HCT116 (cell line): ENCODE measurements around the gene TMEM252. TPM values are rescaled to one million over a fixed set of nuclear protein-coding genes. Genes with fewer than 3 reads are reported as not detected.

ENCODE experiments used
- ATAC-seq: fragments of 200-7000 bp; cut with Tn5 transposase; 2 replicates; pipeline ENCODE4 v1.9.1; 2020; ENCODE audit warnings: mild to moderate bottlenecking, moderate library complexity
- BruUV-seq: library from RNA; stranded (reverse); fragments of 400-500 nt; replicated peaks from 2 replicates; lab custom pipeline; 2021; lab: Mats Ljungman, UMichigan
- CTCF ChIA-PET: fragments of 300-600 bp; sonication (Branson Sonifier 250); formaldehyde crosslinking; loops from one replicate; lab custom pipeline; 2021; ENCODE audit warnings: antibody characterized with exemption; lab: Charles Lee
- POLR2A ChIA-PET: fragments of 300-600, 350-600 bp; sonication (Branson Sonifier 250); formaldehyde crosslinking; loops from one replicate; lab custom pipeline; 2021; ENCODE audit warnings: antibody characterized with exemption; lab: Charles Lee
- RAD21 ChIA-PET, 2 experiments: fragments of 300-600 bp; sonication (Branson Sonifier 250); formaldehyde crosslinking; loops; one replicate each; lab custom pipeline; 2023; ENCODE audit warnings: low total read pairs in 2 of 2; ENCODE audit not compliant: uncharacterized antibody in 2 of 2, unreplicated experiment in 2 of 2, low non-redundant PET in 1 of 2; lab: Charles Lee
- DNase-seq: peaks from one replicate; pipeline ENCODE4 v3.0.0-alpha.2; 2010; ENCODE audit warnings: low read depth, low spot score
- H2AFZ ChIP-seq: fragments of 200-600 bp; shearing (Covaris generic), sonication (generic); 2 replicates; pipeline ENCODE4 v1.6.1; 2017; ENCODE audit warnings: low read depth, mixed run types, mixed read lengths, antibody characterized with exemption, low read length; ENCODE audit not compliant: poor library complexity, severe bottlenecking
- H3K27ac ChIP-seq: 2 replicates; pipeline ENCODE4 v1.5.1; 2012; ENCODE audit warnings: low read depth, low read length
- H3K27me3 ChIP-seq: fragments of 200-600 bp; sonication (generic); 2 replicates; pipeline ENCODE4 v1.6.1; 2016; ENCODE audit warnings: mixed run types, low read length, mixed read lengths; ENCODE audit not compliant: insufficient read depth
- H3K36me3 ChIP-seq, 2 experiments: fragments of 200-500 bp in 1 of 2; fragments of 200-600 bp in 1 of 2; sonication (Bioruptor generic) in 1 of 2; sonication (generic) in 1 of 2; 2 replicates each; pipeline versions ENCODE4 v1.5.1 to v1.6.1; 2014 to 2016; ENCODE audit warnings: low read length in 2 of 2, inconsistent platforms in 1 of 2, mixed read lengths in 1 of 2, mixed run types in 1 of 2; ENCODE audit not compliant: insufficient read depth in 2 of 2, control insufficient read depth in 1 of 2
- H3K4me1 ChIP-seq, 2 experiments: fragments of 200-600 bp in 1 of 2; sonication (generic) in 1 of 2; 2 replicates each; pipeline versions ENCODE4 v1.5.1 to v1.6.1; 2012 to 2017; ENCODE audit warnings: low read length in 2 of 2, inconsistent platforms in 1 of 2, mild to moderate bottlenecking in 1 of 2, mixed read lengths in 1 of 2, mixed run types in 1 of 2, moderate library complexity in 1 of 2; ENCODE audit not compliant: insufficient read depth in 2 of 2, control insufficient read depth in 1 of 2
- H3K4me2 ChIP-seq: fragments of 200-600 bp; sonication (generic); 2 replicates; pipeline ENCODE4 v1.6.1; 2017; ENCODE audit warnings: mixed run types, low read length, mixed read lengths
- H3K4me3 ChIP-seq, 2 experiments: fragments of 200-600 bp in 1 of 2; sonication (generic) in 1 of 2; replicated peaks in 1 of 2; 2 replicates each; pipeline ENCODE4 v1.5.1; 2011 to 2016; ENCODE audit warnings: low read length in 2 of 2, control low read depth in 1 of 2, low read depth in 1 of 2, mild to moderate bottlenecking in 1 of 2, mixed read lengths in 1 of 2, mixed run types in 1 of 2
- H3K79me2 ChIP-seq: fragments of 200-600 bp; sonication (generic); 2 replicates; pipeline ENCODE4 v1.6.1; 2017; ENCODE audit warnings: mild to moderate bottlenecking, mixed run types, low read length, moderate library complexity, mixed read lengths; ENCODE audit not compliant: insufficient read depth
- H3K9ac ChIP-seq: fragments of 200-600 bp; sonication (generic); 2 replicates; pipeline ENCODE4 v1.6.1; 2016; ENCODE audit warnings: low read length, mixed read lengths
- H3K9me2 ChIP-seq: fragments of 200-600 bp; sonication (generic), shearing (Covaris generic); 2 replicates; pipeline ENCODE4 v1.6.1; 2017; ENCODE audit warnings: mixed run types, mild to moderate bottlenecking, moderate library complexity; ENCODE audit not compliant: insufficient read depth
- H3K9me3 ChIP-seq, 2 experiments: fragments of 200-500 bp in 1 of 2; fragments of 200-600 bp in 1 of 2; sonication (Bioruptor generic) in 1 of 2; sonication (generic) in 1 of 2; 2 replicates each; pipeline ENCODE4 v1.6.1; 2014 to 2017; ENCODE audit warnings: low read length in 2 of 2, mixed read lengths in 2 of 2, inconsistent platforms in 1 of 2, low read depth in 1 of 2, mild to moderate bottlenecking in 1 of 2, mixed run types in 1 of 2, moderate library complexity in 1 of 2; ENCODE audit not compliant: control insufficient read depth in 1 of 2, insufficient read depth in 1 of 2
- H4K20me1 ChIP-seq: fragments of 200-600 bp; sonication (generic), shearing (Covaris generic); 2 replicates; pipeline ENCODE4 v1.6.1; 2017; ENCODE audit warnings: mixed run types, mild to moderate bottlenecking, moderate library complexity; ENCODE audit not compliant: insufficient read depth
- ATF3 ChIP-seq: IDR thresholded peaks from 2 replicates; pipeline ENCODE4 v1.6.1; 2012
- CEBPB ChIP-seq: IDR thresholded peaks from 2 replicates; pipeline ENCODE4 v1.6.1; 2012; ENCODE audit warnings: low read depth
- FOSL1 ChIP-seq: IDR thresholded peaks from 2 replicates; pipeline ENCODE4 v1.6.1; 2012; ENCODE audit warnings: low read depth
- POLR2A ChIP-seq: IDR thresholded peaks from 2 replicates; pipeline ENCODE4 v1.7.0; 2011; ENCODE audit warnings: borderline replicate concordance; ENCODE audit not compliant: insufficient read depth, insufficient read length; ENCODE audit errors: extremely low read depth
- TCF7L2 ChIP-seq: IDR thresholded peaks from 2 replicates; pipeline ENCODE4 v1.7.0; 2011; ENCODE audit warnings: borderline replicate concordance, inconsistent platforms; ENCODE audit not compliant: insufficient read depth, insufficient read length; ENCODE audit errors: extremely low read depth
- ZFX ChIP-seq: fragments of 450-650 bp; IDR thresholded peaks from 2 replicates; pipeline ENCODE4 v1.6.1; 2017
- intact Hi-C: fragments of 100-400 bp; cut with micrococcal nuclease; formaldehyde crosslinking; loops from 2 replicates; pipeline ENCODE4 v1.10.0; 2022
- total RNA-seq: library from RNA; stranded (reverse); gene quantifications from one replicate; pipeline ENCODE4 v1.2.1, GENCODE V29; 2021; ENCODE audit not compliant: unreplicated experiment
- TF ChIP-seq, protein P1 (sequence below), 3 experiments: fragments of 200-600 bp in 1 of 3; sonication (generic) in 1 of 3; IDR thresholded peaks in 2 of 3; conservative IDR thresholded peaks in 1 of 3; 2 replicates each; pipeline ENCODE4 v1.5.1; 2012 to 2017; ENCODE audit warnings: low read depth in 2 of 3, low read length in 2 of 3, antibody characterized with exemption in 1 of 3, borderline replicate concordance in 1 of 3, control low read depth in 1 of 3, mild to moderate bottlenecking in 1 of 3, mixed read lengths in 1 of 3, mixed run types in 1 of 3, moderate library complexity in 1 of 3; ENCODE audit not compliant: insufficient read depth in 1 of 3
- TF ChIP-seq, protein P2 (sequence below): IDR thresholded peaks from 2 replicates; pipeline ENCODE4 v1.6.1; 2011; ENCODE audit warnings: mild to moderate bottlenecking, low read length, moderate library complexity; ENCODE audit not compliant: insufficient replicate concordance; ENCODE audit errors: extremely low read depth
- TF ChIP-seq, protein P3 (sequence below): IDR thresholded peaks from 2 replicates; pipeline ENCODE4 v1.6.1; 2012

The TMEM252 gene
- total RNA-seq, 1 experiment from 2014 or later, result not detected

- TF ChIP-seq, protein P1, sequence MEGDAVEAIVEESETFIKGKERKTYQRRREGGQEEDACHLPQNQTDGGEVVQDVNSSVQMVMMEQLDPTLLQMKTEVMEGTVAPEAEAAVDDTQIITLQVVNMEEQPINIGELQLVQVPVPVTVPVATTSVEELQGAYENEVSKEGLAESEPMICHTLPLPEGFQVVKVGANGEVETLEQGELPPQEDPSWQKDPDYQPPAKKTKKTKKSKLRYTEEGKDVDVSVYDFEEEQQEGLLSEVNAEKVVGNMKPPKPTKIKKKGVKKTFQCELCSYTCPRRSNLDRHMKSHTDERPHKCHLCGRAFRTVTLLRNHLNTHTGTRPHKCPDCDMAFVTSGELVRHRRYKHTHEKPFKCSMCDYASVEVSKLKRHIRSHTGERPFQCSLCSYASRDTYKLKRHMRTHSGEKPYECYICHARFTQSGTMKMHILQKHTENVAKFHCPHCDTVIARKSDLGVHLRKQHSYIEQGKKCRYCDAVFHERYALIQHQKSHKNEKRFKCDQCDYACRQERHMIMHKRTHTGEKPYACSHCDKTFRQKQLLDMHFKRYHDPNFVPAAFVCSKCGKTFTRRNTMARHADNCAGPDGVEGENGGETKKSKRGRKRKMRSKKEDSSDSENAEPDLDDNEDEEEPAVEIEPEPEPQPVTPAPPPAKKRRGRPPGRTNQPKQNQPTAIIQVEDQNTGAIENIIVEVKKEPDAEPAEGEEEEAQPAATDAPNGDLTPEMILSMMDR (IDR thresholded peaks at IDR 0.05 in 2 of 3, conservative IDR thresholded peaks at IDR 0.05 in 1 of 3; ENCODE audit: borderline replicate concordance in 1 of 3, insufficient read depth in 1 of 3, low read depth in 2 of 3, low read length in 2 of 3), result no peak
- TF ChIP-seq, protein P2, sequence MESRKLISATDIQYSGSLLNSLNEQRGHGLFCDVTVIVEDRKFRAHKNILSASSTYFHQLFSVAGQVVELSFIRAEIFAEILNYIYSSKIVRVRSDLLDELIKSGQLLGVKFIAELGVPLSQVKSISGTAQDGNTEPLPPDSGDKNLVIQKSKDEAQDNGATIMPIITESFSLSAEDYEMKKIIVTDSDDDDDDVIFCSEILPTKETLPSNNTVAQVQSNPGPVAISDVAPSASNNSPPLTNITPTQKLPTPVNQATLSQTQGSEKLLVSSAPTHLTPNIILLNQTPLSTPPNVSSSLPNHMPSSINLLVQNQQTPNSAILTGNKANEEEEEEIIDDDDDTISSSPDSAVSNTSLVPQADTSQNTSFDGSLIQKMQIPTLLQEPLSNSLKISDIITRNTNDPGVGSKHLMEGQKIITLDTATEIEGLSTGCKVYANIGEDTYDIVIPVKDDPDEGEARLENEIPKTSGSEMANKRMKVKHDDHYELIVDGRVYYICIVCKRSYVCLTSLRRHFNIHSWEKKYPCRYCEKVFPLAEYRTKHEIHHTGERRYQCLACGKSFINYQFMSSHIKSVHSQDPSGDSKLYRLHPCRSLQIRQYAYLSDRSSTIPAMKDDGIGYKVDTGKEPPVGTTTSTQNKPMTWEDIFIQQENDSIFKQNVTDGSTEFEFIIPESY, result no peak
- TF ChIP-seq POLR2A, result no peak
- no peak for TF ChIP-seq FOSL1
Observed at GRCh38 chr9:68551191-68551590, 10.5 kb upstream of the TMEM252 start (continued).

DNA sequence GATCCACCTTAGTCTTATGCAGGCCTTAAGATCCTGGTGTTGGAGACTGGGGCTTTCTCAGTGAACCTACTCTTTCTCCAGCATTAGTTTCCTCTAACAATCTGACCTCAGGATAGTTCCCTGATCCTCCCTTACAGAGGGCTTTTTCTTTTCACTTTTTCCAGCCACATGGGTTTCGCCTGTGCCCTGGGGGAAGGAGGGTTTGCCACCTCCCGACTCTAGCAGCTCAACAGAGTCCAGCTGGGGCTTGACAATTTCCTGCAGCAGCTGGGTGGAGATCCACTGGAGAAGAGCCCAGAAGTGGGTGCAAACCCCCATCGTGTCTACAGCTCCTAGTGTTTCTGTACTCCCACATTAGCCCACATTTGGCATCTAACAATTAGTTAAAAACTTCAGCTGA lies 7.6 kb upstream of the TMEM252 start:
- no peak overlapping the region for H3K27ac ChIP-seq
- ChIA-PET RAD21 (no interaction called here), POLR2A (no interaction called here), CTCF (no interaction called here)
- no peaks in the 10 kb centered on the region for H3K9me3 ChIP-seq
- BruUV-seq, result no TSS peak
- H2AFZ ChIP-seq, result no peak overlapping the region
- TF ChIP-seq, protein P3, sequence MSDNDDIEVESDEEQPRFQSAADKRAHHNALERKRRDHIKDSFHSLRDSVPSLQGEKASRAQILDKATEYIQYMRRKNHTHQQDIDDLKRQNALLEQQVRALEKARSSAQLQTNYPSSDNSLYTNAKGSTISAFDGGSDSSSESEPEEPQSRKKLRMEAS, result no peak
- TF ChIP-seq TCF7L2 (no peak), CEBPB (no peak), FOSL1 (no peak), ZFX (no peak), ATF3 (no peak)
- no peaks in the 10 kb centered on the region for H4K20me1 ChIP-seq
- H3K4me2 ChIP-seq, result no peak overlapping the region
- ATAC-seq, result no peak
- H3K36me3 ChIP-seq, result no peaks in the 10 kb centered on the region
- no peak overlapping the region for H3K9ac ChIP-seq
- H3K79me2 ChIP-seq, result no peaks in the 10 kb centered on the region
- H3K4me3 ChIP-seq, result no peak overlapping the region
- intact Hi-C loops, result no loop called here
- peaks cover 10% of the 10 kb centered on the region for H3K27me3 ChIP-seq
- no peaks in the 10 kb centered on the region for H3K9me2 ChIP-seq
- no peak for DNase-seq
- no peaks in the 10 kb centered on the region for H3K4me1 ChIP-seq
